Endodermal cell (in vitro differentiated cells): ENCODE results near the gene TPRG1L. TPM values are rescaled to one million over a fixed set of nuclear protein-coding genes. Genes with fewer than 3 reads are reported as not detected.

Source experiments
- DNase-seq: peaks from one replicate; pipeline ENCODE4 v3.0.0-alpha.2; 2017
- H3K27ac ChIP-seq: 2 replicates; pipeline ENCODE4 v1.5.1; 2013; ENCODE audit warnings: mild to moderate bottlenecking, low read depth, low read length, moderate library complexity
- H3K27me3 ChIP-seq: 2 replicates; pipeline ENCODE4 v1.6.1; 2013; ENCODE audit warnings: mild to moderate bottlenecking, low read length, moderate library complexity; ENCODE audit not compliant: insufficient read depth, control insufficient read depth, poor library complexity, severe bottlenecking
- H3K36me3 ChIP-seq: 2 replicates; pipeline ENCODE4 v1.7.0; 2013; ENCODE audit warnings: mild to moderate bottlenecking, low read length, moderate library complexity; ENCODE audit not compliant: control insufficient read depth, insufficient read depth
- H3K4me1 ChIP-seq: one replicate; pipeline ENCODE4 v1.7.0; 2013; ENCODE audit warnings: low read length; ENCODE audit not compliant: control insufficient read depth, insufficient read depth
- H3K4me3 ChIP-seq: 2 replicates; pipeline ENCODE4 v1.5.1; 2013; ENCODE audit warnings: mild to moderate bottlenecking, low read length, moderate library complexity
- H3K9ac ChIP-seq: 2 replicates; pipeline ENCODE4 v1.6.1; 2013; ENCODE audit warnings: mild to moderate bottlenecking, low read length, moderate library complexity; ENCODE audit not compliant: poor library complexity, severe bottlenecking; ENCODE audit errors: extremely low read depth
- H3K9me3 ChIP-seq: 2 replicates; pipeline ENCODE4 v1.6.1; 2013; ENCODE audit warnings: mild to moderate bottlenecking, low read length, moderate library complexity; ENCODE audit not compliant: control insufficient read depth
- H3K27ac Mint-ChIP-seq: 2 replicates; pipeline ENCODE4 v1.8.0; 2020; ENCODE audit warnings: mixed read lengths
- H3K27me3 Mint-ChIP-seq: 2 replicates; pipeline ENCODE4 v1.8.0; 2021; ENCODE audit warnings: mild to moderate bottlenecking, mixed read lengths; ENCODE audit not compliant: insufficient read depth
- H3K36me3 Mint-ChIP-seq: 2 replicates; pipeline ENCODE4 v1.8.0; 2020; ENCODE audit warnings: low read depth, mixed read lengths
- H3K4me1 Mint-ChIP-seq: 2 replicates; pipeline ENCODE4 v1.8.0; 2020; ENCODE audit warnings: mixed read lengths
- H3K4me3 Mint-ChIP-seq: 2 replicates; pipeline ENCODE4 v1.8.0; 2020; ENCODE audit warnings: mild to moderate bottlenecking, moderate library complexity, mixed read lengths
- H3K9me3 Mint-ChIP-seq: 2 replicates; pipeline ENCODE4 v1.8.0; 2020; ENCODE audit warnings: mild to moderate bottlenecking, mixed read lengths
- WGBS, 2 experiments: methylation state at CpG; one replicate each; pipeline versions ENCODE4 v1.1.5 to v1.1.7; 2013; ENCODE audit warnings: missing lambda C conversion rate in 2 of 2, mixed read lengths in 1 of 2; ENCODE audit not compliant: insufficient coverage in 1 of 2, insufficient read length in 1 of 2; 5-methylcytosine and 5-hydroxymethylcytosine counted together
- total RNA-seq, 2 donors: library from RNA; stranded (reverse); fragmentation: NEBNext Ultra II Directional in 1 of 2; extraction: Animal tissue kit (Norgen Biotek cat#: 25700) in 1 of 2; gene quantifications; 2 replicates in 1 of 2; 3 replicates in 1 of 2; pipeline ENCODE4 v1.2.1, GENCODE V29; 2021
- TF ChIP-seq, protein P1 (sequence below): fragments of 200-600 bp; sonication (generic); conservative IDR thresholded peaks from 2 replicates; pipeline ENCODE4 v1.5.0; 2021; ENCODE audit warnings: antibody characterized with exemption, mild to moderate bottlenecking

The TPRG1L gene
- total RNA-seq, 2 donors from 2014 or later = 50.4 to 56.4 TPM

DNA sequence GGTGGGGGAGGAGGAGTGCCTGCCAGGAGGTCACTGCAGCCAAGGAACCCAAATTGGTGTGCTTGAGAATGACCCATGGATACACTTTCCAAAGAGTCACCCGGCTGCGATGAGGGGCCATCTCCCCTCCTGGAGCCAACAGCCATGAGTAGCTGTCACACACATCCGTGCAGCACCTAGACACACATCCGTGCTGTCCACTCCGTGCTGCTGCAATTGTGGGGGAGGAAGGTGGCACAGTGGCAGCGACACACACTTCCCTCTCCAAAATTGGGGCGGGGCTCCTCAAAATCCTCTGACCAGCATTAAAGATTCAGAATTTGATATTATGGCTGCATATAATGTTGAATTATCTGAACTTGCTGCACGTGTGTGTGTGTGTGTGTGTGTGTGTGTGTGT lies 43.3 kb downstream of the TPRG1L start:
- Histone ChIP-seq H3K4me3 (no peak overlapping the region), H3K9ac (no peak overlapping the region), H3K27ac (no peak overlapping the region), H3K4me1 (no peaks in the 10 kb centered on the region), H3K27me3 (peaks cover 5% of the 10 kb centered on the region), H3K36me3 (no peaks in the 10 kb centered on the region), H3K9me3 (no peaks in the 10 kb centered on the region)
- TF ChIP-seq, protein P1, sequence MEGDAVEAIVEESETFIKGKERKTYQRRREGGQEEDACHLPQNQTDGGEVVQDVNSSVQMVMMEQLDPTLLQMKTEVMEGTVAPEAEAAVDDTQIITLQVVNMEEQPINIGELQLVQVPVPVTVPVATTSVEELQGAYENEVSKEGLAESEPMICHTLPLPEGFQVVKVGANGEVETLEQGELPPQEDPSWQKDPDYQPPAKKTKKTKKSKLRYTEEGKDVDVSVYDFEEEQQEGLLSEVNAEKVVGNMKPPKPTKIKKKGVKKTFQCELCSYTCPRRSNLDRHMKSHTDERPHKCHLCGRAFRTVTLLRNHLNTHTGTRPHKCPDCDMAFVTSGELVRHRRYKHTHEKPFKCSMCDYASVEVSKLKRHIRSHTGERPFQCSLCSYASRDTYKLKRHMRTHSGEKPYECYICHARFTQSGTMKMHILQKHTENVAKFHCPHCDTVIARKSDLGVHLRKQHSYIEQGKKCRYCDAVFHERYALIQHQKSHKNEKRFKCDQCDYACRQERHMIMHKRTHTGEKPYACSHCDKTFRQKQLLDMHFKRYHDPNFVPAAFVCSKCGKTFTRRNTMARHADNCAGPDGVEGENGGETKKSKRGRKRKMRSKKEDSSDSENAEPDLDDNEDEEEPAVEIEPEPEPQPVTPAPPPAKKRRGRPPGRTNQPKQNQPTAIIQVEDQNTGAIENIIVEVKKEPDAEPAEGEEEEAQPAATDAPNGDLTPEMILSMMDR = no peak
- WGBS, 2 experiments = 90 to 94% methylated on average over 7 to 8 of the region's 8 CpGs
- no peaks in the 10 kb centered on the region for H3K36me3 Mint-ChIP-seq
- DNase-seq = no peak
- H3K4me1 Mint-ChIP-seq = no peaks in the 10 kb centered on the region
- no peak overlapping the region for H3K27ac Mint-ChIP-seq
- H3K4me3 Mint-ChIP-seq = no peak overlapping the region
- H3K27me3 Mint-ChIP-seq = peaks cover 16% of the 10 kb centered on the region
- H3K9me3 Mint-ChIP-seq = no peaks in the 10 kb centered on the region

DNA sequence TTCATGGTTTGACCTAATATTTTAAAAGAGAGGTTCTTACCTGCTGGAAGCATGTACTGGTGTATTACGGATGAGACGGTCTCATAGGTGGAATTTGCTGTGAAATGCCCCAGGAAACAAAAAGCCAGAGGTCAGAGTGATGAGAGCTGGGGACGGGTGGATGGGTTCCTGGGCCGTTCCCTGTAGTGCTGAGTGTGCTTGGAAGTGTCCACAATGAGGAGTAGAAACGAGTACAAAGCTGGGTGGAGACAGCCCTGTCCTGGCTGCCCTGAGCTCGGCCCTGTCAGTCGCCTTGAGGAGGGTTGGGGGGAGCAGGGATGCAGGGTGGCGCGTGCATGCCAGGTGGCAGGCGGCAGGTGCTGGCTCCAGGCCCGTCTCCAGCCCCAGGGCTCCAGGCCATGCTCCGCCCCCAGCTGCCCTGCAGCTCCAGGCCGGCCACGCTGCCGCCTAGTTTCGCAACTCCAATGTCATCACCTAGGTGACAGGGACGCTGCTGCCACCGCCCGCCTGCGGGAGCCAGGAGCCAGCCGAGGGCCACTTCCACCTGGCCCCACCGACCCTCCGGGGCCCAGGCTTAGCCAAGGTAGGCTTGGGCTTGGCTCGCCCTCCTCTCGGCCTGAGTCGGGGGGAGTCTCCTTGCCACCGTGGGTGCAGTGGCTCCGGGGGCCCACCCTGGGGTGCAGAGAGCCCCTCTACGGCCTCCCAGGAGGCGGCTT lies 43.9 kb downstream of the TPRG1L start:
- Mint-ChIP-seq H3K27ac (no peak overlapping the region), H3K4me1 (no peaks in the 10 kb centered on the region), H3K27me3 (peaks cover 14% of the 10 kb centered on the region), H3K36me3 (no peaks in the 10 kb centered on the region), H3K4me3 (no peak overlapping the region), H3K9me3 (no peaks in the 10 kb centered on the region)
- peak; percentile 93 for DNase-seq
- H3K4me3 ChIP-seq = no peak overlapping the region
- H3K4me1 ChIP-seq = no peaks in the 10 kb centered on the region
- TF ChIP-seq, protein P1 = no peak
- 54 to 55% methylated on average over 10 to 30 of the region's 30 CpGs for WGBS, 2 experiments
- H3K27ac ChIP-seq = no peak overlapping the region
- peaks cover 5% of the 10 kb centered on the region for H3K27me3 ChIP-seq
- H3K36me3 ChIP-seq = no peaks in the 10 kb centered on the region
- H3K9me3 ChIP-seq = no peaks in the 10 kb centered on the region
- no peak overlapping the region for H3K9ac ChIP-seq

DNA sequence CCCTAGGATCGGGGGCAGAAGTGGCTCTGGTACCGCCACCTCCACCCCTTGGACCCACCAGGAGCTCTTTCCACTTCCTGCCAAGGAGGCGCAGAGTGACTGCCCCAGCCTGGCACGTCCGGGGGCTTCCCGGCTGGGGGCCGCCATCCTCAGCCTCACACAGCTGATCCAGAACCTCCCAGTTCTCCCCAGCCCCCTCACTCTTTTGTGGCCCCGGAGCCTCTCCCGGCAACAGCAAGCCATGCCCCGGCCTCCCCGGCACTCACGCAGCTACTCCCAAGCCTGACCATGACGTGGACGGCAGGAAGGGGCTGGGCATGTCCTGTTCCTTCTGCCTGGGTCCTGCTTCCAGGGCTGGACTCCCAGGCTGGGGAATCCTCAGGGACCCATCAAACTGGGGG lies 44.6 kb downstream of the TPRG1L start:
- no peak overlapping the region for H3K27ac Mint-ChIP-seq
- Histone ChIP-seq H3K9me3 (no peaks in the 10 kb centered on the region), H3K4me1 (peaks cover under 1% of the 10 kb centered on the region), H3K36me3 (no peaks in the 10 kb centered on the region), H3K4me3 (no peak overlapping the region), H3K27me3 (peaks cover 5% of the 10 kb centered on the region), H3K27ac (no peak overlapping the region), H3K9ac (no peak overlapping the region)
- no peaks in the 10 kb centered on the region for H3K36me3 Mint-ChIP-seq
- WGBS, 2 experiments = 84 to 89% methylated on average over 5 to 14 of the region's 14 CpGs
- DNase-seq = peak; percentile 45
- H3K27me3 Mint-ChIP-seq = peaks cover 14% of the 10 kb centered on the region
- no peak overlapping the region for H3K4me3 Mint-ChIP-seq
- no peaks in the 10 kb centered on the region for H3K9me3 Mint-ChIP-seq
- TF ChIP-seq, protein P1 = no peak
- no peaks in the 10 kb centered on the region for H3K4me1 Mint-ChIP-seq
